Kidney (tissue), 14 donors: ENCODE measurements around the gene IFTAP. TPM values are rescaled to one million over a fixed set of nuclear protein-coding genes. Genes with fewer than 3 reads are reported as not detected.
A peak's percentile ranks its signal among the peaks of the same experiment; 100 is the strongest.

Source experiments
- DNase-seq, 5 donors: peaks; one replicate each; pipeline ENCODE4 v3.0.0-alpha.2; 2013 to 2020
- FAIRE-seq: peaks from 2 replicates; lab custom pipeline; 2012; peaks lifted over from hg19 to GRCh38; lab: Jason Lieb, UNC
- H3K27ac ChIP-seq, 2 donors: one replicate each; pipeline ENCODE4 v1.7.0; 2013; ENCODE audit warnings: low read depth in 2 of 2, low read length in 2 of 2, inconsistent platforms in 1 of 2
- H3K27me3 ChIP-seq: one replicate; pipeline ENCODE4 v1.7.1; 2013; ENCODE audit warnings: low read length, inconsistent platforms; ENCODE audit not compliant: control insufficient read depth, insufficient read depth
- H3K36me3 ChIP-seq, 3 donors: one replicate each; pipeline versions ENCODE4 v1.7.0 to v1.7.1; 2013; ENCODE audit warnings: low read length in 3 of 3, control low read depth in 1 of 3, inconsistent platforms in 1 of 3; ENCODE audit not compliant: insufficient read depth in 3 of 3, control insufficient read depth in 2 of 3
- H3K4me1 ChIP-seq, 3 donors: one replicate each; pipeline versions ENCODE4 v1.7.0 to v1.7.1; 2013; ENCODE audit warnings: low read length in 3 of 3, inconsistent platforms in 1 of 3, low read depth in 1 of 3; ENCODE audit not compliant: control insufficient read depth in 2 of 3, insufficient read depth in 2 of 3
- H3K4me3 ChIP-seq, 3 donors: one replicate each; pipeline versions ENCODE4 v1.7.0 to v1.8.1; 2013; ENCODE audit warnings: low read length in 3 of 3, control low read depth in 1 of 3, inconsistent platforms in 1 of 3
- H3K9ac ChIP-seq, 3 donors: one replicate each; pipeline versions ENCODE4 v1.7.0 to v1.7.1; 2013; ENCODE audit warnings: low read length in 3 of 3, control low read depth in 1 of 3, inconsistent platforms in 1 of 3
- H3K9me3 ChIP-seq, 3 donors: one replicate each; pipeline versions ENCODE4 v1.7.0 to v1.7.1; 2013; ENCODE audit warnings: low read length in 3 of 3, control low read depth in 1 of 3, inconsistent platforms in 1 of 3; ENCODE audit not compliant: control insufficient read depth in 2 of 3, insufficient read depth in 1 of 3
- intact Hi-C: fragments of 100-400 bp; cut with DNase I; formaldehyde crosslinking; loops from one replicate; pipeline ENCODE4 v1.11.1; 2022
- polyA plus RNA-seq: library from polyadenylated mRNA; stranded (reverse); fragments of 350-450 nt; fragmentation: Illumina TruSeq; extraction: RNeasy Lipid Tissue Mini Kit (QIAGEN cat#74804); gene quantifications from one replicate; pipeline ENCODE4 v1.2.3, GENCODE V29; 2014; ENCODE audit warnings: low read depth, low replicate concordance; ENCODE audit not compliant: insufficient read depth
- total RNA-seq: library from RNA; stranded (reverse); fragmentation: NEBNext Ultra II Directional; extraction: Animal tissue kit (Norgen Biotek cat#: 25700); gene quantifications from one replicate; pipeline ENCODE4 v1.2.1, GENCODE V29; 2021
- TF ChIP-seq, protein P1 (sequence below): IDR thresholded peaks from 3 replicates; pipeline ENCODE4 v1.5.1; 2012; ENCODE audit warnings: mild to moderate bottlenecking, moderate library complexity, borderline replicate concordance; ENCODE audit not compliant: insufficient read depth; ENCODE audit errors: extremely low read depth
- donor health status: control.
- donor health status: control.
- donor health status: control.
- donor health status: control.
- donor health status: control.
- donor health status: DM: yes; HTN: yes; CAD: no.
- donor health status: Normal renal cell carcinoma (clear cell type).

Gene IFTAP
- total and polyA plus RNA-seq, 2 donors from 2014 or later = 13.4 to 49.3 TPM

DNA sequence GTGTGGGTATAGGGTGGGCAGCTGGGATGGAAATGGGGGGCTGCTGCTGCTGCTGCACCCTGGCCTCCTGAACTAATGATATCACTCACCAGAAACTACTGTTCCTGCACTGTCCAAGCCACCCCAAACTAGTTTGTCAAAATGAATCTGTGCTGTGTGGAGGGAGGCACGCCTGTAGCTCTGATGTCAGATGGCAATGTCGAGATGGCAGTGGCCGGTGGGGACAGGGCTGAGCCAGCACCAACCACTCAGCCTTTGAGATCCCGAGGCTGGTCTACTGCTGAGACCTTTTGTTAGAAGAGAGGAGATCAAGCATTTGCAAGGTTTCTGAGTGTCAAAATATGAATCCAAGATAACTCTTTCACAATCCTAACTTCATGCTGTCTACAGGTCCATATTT is 25.2 kb upstream of the IFTAP start:
- no peak for DNase-seq
- Histone ChIP-seq H3K9ac (no peak overlapping the region), H3K4me3 (no peak overlapping the region), H3K27me3 (no peaks in the 10 kb centered on the region), H3K9me3 (no peaks in the 10 kb centered on the region), H3K36me3 (no peaks in the 10 kb centered on the region), H3K27ac (no peak overlapping the region), H3K4me1 (no peaks in the 10 kb centered on the region)
- intact Hi-C loops = loop anchor here (10.0 kb wide), 1 partner anchor 106 kb away; no protein-coding TSS in a partner anchor
- no peak for FAIRE-seq
- TF ChIP-seq, protein P1, sequence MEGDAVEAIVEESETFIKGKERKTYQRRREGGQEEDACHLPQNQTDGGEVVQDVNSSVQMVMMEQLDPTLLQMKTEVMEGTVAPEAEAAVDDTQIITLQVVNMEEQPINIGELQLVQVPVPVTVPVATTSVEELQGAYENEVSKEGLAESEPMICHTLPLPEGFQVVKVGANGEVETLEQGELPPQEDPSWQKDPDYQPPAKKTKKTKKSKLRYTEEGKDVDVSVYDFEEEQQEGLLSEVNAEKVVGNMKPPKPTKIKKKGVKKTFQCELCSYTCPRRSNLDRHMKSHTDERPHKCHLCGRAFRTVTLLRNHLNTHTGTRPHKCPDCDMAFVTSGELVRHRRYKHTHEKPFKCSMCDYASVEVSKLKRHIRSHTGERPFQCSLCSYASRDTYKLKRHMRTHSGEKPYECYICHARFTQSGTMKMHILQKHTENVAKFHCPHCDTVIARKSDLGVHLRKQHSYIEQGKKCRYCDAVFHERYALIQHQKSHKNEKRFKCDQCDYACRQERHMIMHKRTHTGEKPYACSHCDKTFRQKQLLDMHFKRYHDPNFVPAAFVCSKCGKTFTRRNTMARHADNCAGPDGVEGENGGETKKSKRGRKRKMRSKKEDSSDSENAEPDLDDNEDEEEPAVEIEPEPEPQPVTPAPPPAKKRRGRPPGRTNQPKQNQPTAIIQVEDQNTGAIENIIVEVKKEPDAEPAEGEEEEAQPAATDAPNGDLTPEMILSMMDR = no peak

DNA sequence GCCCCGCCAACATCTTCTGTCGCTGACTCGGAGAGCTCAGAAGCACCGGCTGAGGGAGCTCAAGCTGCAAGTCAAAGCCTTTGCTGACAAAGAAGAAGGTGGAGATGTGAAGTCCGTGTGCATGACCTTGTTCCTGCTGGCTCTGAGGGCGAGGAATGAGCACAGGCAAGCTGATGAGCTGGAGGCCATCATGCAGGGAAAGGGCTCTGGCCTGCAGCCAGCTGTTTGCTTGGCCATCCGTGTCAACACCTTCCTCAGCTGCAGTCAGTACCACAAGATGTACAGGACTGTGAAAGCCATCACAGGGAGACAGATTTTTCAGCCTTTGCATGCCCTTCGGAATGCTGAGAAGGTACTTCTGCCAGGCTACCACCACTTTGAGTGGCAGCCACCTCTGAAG is 19.8 kb upstream of the IFTAP start:
- H3K27me3 ChIP-seq = no peaks in the 10 kb centered on the region
- H3K9me3 ChIP-seq = no peaks in the 10 kb centered on the region
- H3K4me1 ChIP-seq = no peaks in the 10 kb centered on the region
- FAIRE-seq = no peak
- H3K36me3 ChIP-seq = no peaks in the 10 kb centered on the region
- no peak overlapping the region for H3K9ac ChIP-seq
- peak in 1 of 5 donors; percentile 29 for DNase-seq
- TF ChIP-seq, protein P1 = no peak
- no peak overlapping the region for H3K27ac ChIP-seq
- no peak overlapping the region for H3K4me3 ChIP-seq
- intact Hi-C loops = no loop called here

DNA sequence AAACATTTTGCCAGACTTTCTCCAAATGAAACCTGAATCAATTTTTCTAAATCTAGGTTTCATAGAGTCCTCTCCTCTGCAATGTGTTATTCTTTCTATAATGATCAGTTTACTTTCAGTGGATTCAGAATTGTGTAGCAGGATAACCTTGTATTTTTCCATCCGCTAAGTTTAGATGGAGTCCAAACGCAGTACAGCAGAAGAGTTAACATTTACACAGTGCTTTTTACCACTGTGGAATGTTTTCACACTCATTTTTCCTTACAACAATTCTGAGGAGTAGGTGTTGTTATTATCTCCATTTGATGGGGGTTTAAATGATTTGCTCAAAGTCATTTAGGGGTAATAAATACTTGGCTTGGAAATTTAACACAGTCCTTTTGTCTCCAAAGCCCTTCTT is 16.9 kb upstream of the IFTAP start:
- intact Hi-C loops = no loop called here
- Histone ChIP-seq H3K27me3 (no peaks in the 10 kb centered on the region), H3K27ac (no peak overlapping the region), H3K9me3 (no peaks in the 10 kb centered on the region), H3K4me3 (no peak overlapping the region), H3K4me1 (no peaks in the 10 kb centered on the region), H3K36me3 (no peaks in the 10 kb centered on the region), H3K9ac (no peak overlapping the region)
- no peak for FAIRE-seq
- TF ChIP-seq, protein P1 = no peak
- no peak for DNase-seq

DNA sequence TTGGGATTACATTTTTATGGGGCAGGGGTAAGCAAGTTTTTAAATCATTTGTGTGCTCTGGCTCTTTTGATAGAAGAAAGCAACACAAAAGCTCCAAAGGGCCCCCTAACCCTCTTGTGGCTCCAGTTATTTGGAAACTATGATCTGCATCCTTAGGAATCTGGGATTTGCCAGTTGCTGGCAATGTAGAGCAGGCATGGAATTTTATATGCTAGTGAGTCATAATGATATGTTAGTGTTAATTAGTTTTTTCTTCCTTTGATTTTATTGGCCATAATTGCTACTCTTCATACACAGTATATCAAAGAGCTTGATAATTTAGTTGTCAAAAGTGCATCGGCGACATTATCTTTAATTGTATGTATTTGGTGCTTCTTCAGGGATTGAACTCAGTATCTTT is 16.4 kb upstream of the IFTAP start:
- Histone ChIP-seq H3K9me3 (no peaks in the 10 kb centered on the region), H3K4me3 (no peak overlapping the region), H3K27me3 (no peaks in the 10 kb centered on the region), H3K36me3 (no peaks in the 10 kb centered on the region), H3K4me1 (no peaks in the 10 kb centered on the region), H3K27ac (no peak overlapping the region), H3K9ac (no peak overlapping the region)
- TF ChIP-seq, protein P1 = no peak
- FAIRE-seq (no peak), DNase-seq (no peak)
- intact Hi-C loops = no loop called here
